GM23338 (cell line): ENCODE measurements around the gene SIMC1. TPM values are rescaled to one million over a fixed set of nuclear protein-coding genes. Genes with fewer than 3 reads are reported as not detected.
"Not testable (repeated sequence)": the region's sequence is repeated elsewhere in the genome, so short reads cannot be mapped to it uniquely, and the experiment has no call there.

Source experiments
- ATAC-seq: fragments of 200-7000 bp; cut with Tn5 transposase; 3 replicates; pipeline ENCODE4 v1.9.1; 2020
- DNase-seq: peaks from one replicate; pipeline ENCODE4 v3.0.0-alpha.2; 2015; ENCODE audit warnings: low spot score
- H2AFZ ChIP-seq: fragments of 200-600 bp; sonication (generic); 2 replicates; pipeline ENCODE4 v1.8.0; 2016; ENCODE audit warnings: antibody characterized with exemption, mild to moderate bottlenecking, moderate library complexity
- H3F3A ChIP-seq: fragments of 200-600 bp; sonication (generic); replicated peaks from 2 replicates; pipeline ENCODE4 v1.8.0; 2017; ENCODE audit warnings: antibody characterized with exemption, mixed run types, low read depth
- H3K27ac ChIP-seq: fragments of 200-600 bp; sonication (generic); 2 replicates; pipeline ENCODE4 v1.6.1; 2016; ENCODE audit warnings: low read depth
- H3K27me3 ChIP-seq: fragments of 200-600 bp; sonication (generic); 2 replicates; pipeline ENCODE4 v1.8.0; 2016; ENCODE audit warnings: mild to moderate bottlenecking, mixed run types, moderate library complexity; ENCODE audit not compliant: insufficient read depth
- H3K36me3 ChIP-seq: fragments of 200-600 bp; sonication (generic); 2 replicates; pipeline ENCODE4 v1.8.0; 2016; ENCODE audit warnings: mild to moderate bottlenecking; ENCODE audit not compliant: insufficient read depth
- H3K4me1 ChIP-seq: fragments of 200-600 bp; sonication (generic); 2 replicates; pipeline ENCODE4 v1.8.0; 2016; ENCODE audit warnings: mild to moderate bottlenecking, moderate library complexity; ENCODE audit not compliant: insufficient read depth
- H3K4me2 ChIP-seq: fragments of 200-600 bp; sonication (generic); 2 replicates; pipeline ENCODE4 v1.7.1; 2017; ENCODE audit warnings: mixed run types
- H3K4me3 ChIP-seq: fragments of 200-600 bp; sonication (generic); 2 replicates; pipeline ENCODE4 v1.6.1; 2016; ENCODE audit warnings: mixed run types
- H3K79me2 ChIP-seq: fragments of 200-600 bp; sonication (generic); replicated peaks from 2 replicates; pipeline ENCODE4 v1.8.0; 2017; ENCODE audit warnings: mild to moderate bottlenecking; ENCODE audit not compliant: insufficient read depth
- H3K9me2 ChIP-seq: fragments of 200-600 bp; sonication (generic); 2 replicates; pipeline ENCODE4 v1.8.0; 2017; ENCODE audit not compliant: insufficient read depth
- H4K20me1 ChIP-seq: fragments of 200-600 bp; sonication (generic); replicated peaks from 2 replicates; pipeline ENCODE4 v1.8.0; 2017; ENCODE audit warnings: mild to moderate bottlenecking; ENCODE audit not compliant: insufficient read depth
- H3K27ac Mint-ChIP-seq: 2 replicates; pipeline ENCODE4 v1.8.0; 2020; ENCODE audit warnings: inconsistent platforms, mild to moderate bottlenecking, moderate library complexity, mixed read lengths
- H3K27me3 Mint-ChIP-seq: 3 replicates; pipeline ENCODE4 v1.8.0; 2022; ENCODE audit warnings: low read depth, mild to moderate bottlenecking, moderate library complexity, mixed read lengths, inconsistent platforms; ENCODE audit not compliant: insufficient read depth, poor library complexity
- H3K36me3 Mint-ChIP-seq: 3 replicates; pipeline ENCODE4 v1.8.0; 2021; ENCODE audit warnings: low read depth, mild to moderate bottlenecking, inconsistent platforms, moderate library complexity, mixed read lengths
- H3K4me1 Mint-ChIP-seq: 3 replicates; pipeline ENCODE4 v1.8.0; 2020; ENCODE audit warnings: mild to moderate bottlenecking, inconsistent platforms, mixed read lengths
- H3K4me3 Mint-ChIP-seq: 3 replicates; pipeline ENCODE4 v1.8.0; 2021; ENCODE audit warnings: moderate library complexity, mild to moderate bottlenecking, inconsistent platforms, mixed read lengths
- H3K9me3 Mint-ChIP-seq: 3 replicates; pipeline ENCODE4 v1.8.0; 2020; ENCODE audit warnings: moderate library complexity, mild to moderate bottlenecking, inconsistent platforms, mixed read lengths
- polyA plus RNA-seq: library from polyadenylated mRNA; unstranded; fragments of >200 nt; fragmentation: Nextera tagmentation; extraction: Ambion mirVana; gene quantifications from 2 replicates; pipeline ENCODE4 v1.2.1, GENCODE V29; 2016
- total RNA-seq: library from RNA; depleted of rRNA; stranded (reverse); fragments of >200 nt; shearing (Covaris generic); gene quantifications from 2 replicates; pipeline ENCODE4 v1.2.3, GENCODE V29; 2014

SIMC1 gene
- total and polyA plus RNA-seq, 2 experiments from 2014 or later, result 9.4 to 14.6 TPM

GRCh38 chr5:176214466-176215021 lies 23.7 kb upstream of the SIMC1 start:
- H3K4me3 ChIP-seq, H3K27me3 ChIP-seq, H3K4me1 ChIP-seq, H3K4me2 ChIP-seq, H3K4me1 Mint-ChIP-seq, H3K36me3 ChIP-seq, DNase-seq, H2AFZ ChIP-seq, H4K20me1 ChIP-seq, H3K9me2 ChIP-seq, H3F3A ChIP-seq, H3K79me2 ChIP-seq, H3K27ac ChIP-seq, H3K27ac Mint-ChIP-seq, H3K27me3 Mint-ChIP-seq, H3K36me3 Mint-ChIP-seq, ATAC-seq, H3K4me3 Mint-ChIP-seq: not testable (repeated sequence)
- peaks cover 21% of the 10 kb centered on the region; the same call in 2 of the 3 replicates for H3K9me3 Mint-ChIP-seq

- not testable (repeated sequence) for H3F3A ChIP-seq, H3K36me3 ChIP-seq, H3K4me1 Mint-ChIP-seq, H3K4me3 ChIP-seq, H3K79me2 ChIP-seq, H4K20me1 ChIP-seq, H3K27ac Mint-ChIP-seq, H3K4me1 ChIP-seq, H3K36me3 Mint-ChIP-seq, H3K9me2 ChIP-seq, H3K4me3 Mint-ChIP-seq, H2AFZ ChIP-seq, H3K27me3 ChIP-seq, H3K27ac ChIP-seq, DNase-seq, H3K4me2 ChIP-seq, H3K27me3 Mint-ChIP-seq
- peaks cover 20% of the 10 kb centered on the region; the same call in 2 of the 3 replicates for H3K9me3 Mint-ChIP-seq
- peak; percentile 53 for ATAC-seq
These were observed 21.8 kb upstream of the SIMC1 start for GRCh38 chr5:176216393-176216916.

- not testable (repeated sequence) for H3K27me3 Mint-ChIP-seq, H3K4me1 ChIP-seq, H3K27me3 ChIP-seq, H3K4me3 ChIP-seq, H3K36me3 Mint-ChIP-seq, H3K9me2 ChIP-seq, H2AFZ ChIP-seq, H3K4me1 Mint-ChIP-seq, H3K4me2 ChIP-seq, H3K27ac Mint-ChIP-seq, H3K79me2 ChIP-seq, H4K20me1 ChIP-seq, H3F3A ChIP-seq, H3K4me3 Mint-ChIP-seq, H3K27ac ChIP-seq, H3K36me3 ChIP-seq
- ATAC-seq, result peak; percentile 100
- peak; percentile 12 for DNase-seq
- peaks cover 18% of the 10 kb centered on the region; the same call in 2 of the 3 replicates for H3K9me3 Mint-ChIP-seq
These were observed 21.0 kb upstream of the SIMC1 start for GRCh38 chr5:176217188-176217729.

- H3K4me1 ChIP-seq, H3K36me3 ChIP-seq, ATAC-seq, H3K4me3 ChIP-seq, H4K20me1 ChIP-seq, H3K27ac Mint-ChIP-seq, H3K36me3 Mint-ChIP-seq, H3K4me2 ChIP-seq, H3F3A ChIP-seq, DNase-seq, H3K27me3 Mint-ChIP-seq, H3K4me1 Mint-ChIP-seq, H3K9me2 ChIP-seq, H3K79me2 ChIP-seq, H2AFZ ChIP-seq, H3K4me3 Mint-ChIP-seq, H3K27ac ChIP-seq, H3K27me3 ChIP-seq: not testable (repeated sequence)
- H3K9me3 Mint-ChIP-seq, result peaks cover 16% of the 10 kb centered on the region; the same call in 2 of the 3 replicates
These were observed 20.5 kb upstream of the SIMC1 start for GRCh38 chr5:176217764-176218163.

- H3K27ac Mint-ChIP-seq, H3K4me3 Mint-ChIP-seq: not testable (repeated sequence)
These were observed 16.2 kb upstream of the SIMC1 start for GRCh38 chr5:176222006-176222405.

GRCh38 chr5:176228358-176228757 lies 9.9 kb upstream of the SIMC1 start:
- H3K4me3 Mint-ChIP-seq, H3K27ac Mint-ChIP-seq, H3K36me3 ChIP-seq, H3K4me1 Mint-ChIP-seq, H3K4me1 ChIP-seq, H3K36me3 Mint-ChIP-seq, H2AFZ ChIP-seq, ATAC-seq, H3K4me3 ChIP-seq, H3K9me3 Mint-ChIP-seq, H3K27ac ChIP-seq, H3K9me2 ChIP-seq, H3F3A ChIP-seq, H3K27me3 ChIP-seq, H3K27me3 Mint-ChIP-seq, H4K20me1 ChIP-seq, H3K4me2 ChIP-seq, H3K79me2 ChIP-seq, DNase-seq: not testable (repeated sequence)

More at GRCh38 chr5:176222006-176222405, 16.2 kb upstream of the SIMC1 start:
- H3K4me2 ChIP-seq, H3K9me3 Mint-ChIP-seq, H3K4me1 ChIP-seq, H3K27ac ChIP-seq, H3K4me1 Mint-ChIP-seq, H3K27me3 Mint-ChIP-seq, H2AFZ ChIP-seq, H3K4me3 ChIP-seq, DNase-seq, H3F3A ChIP-seq, ATAC-seq, H3K27me3 ChIP-seq, H3K36me3 ChIP-seq, H3K79me2 ChIP-seq, H3K9me2 ChIP-seq, H4K20me1 ChIP-seq, H3K36me3 Mint-ChIP-seq: not testable (repeated sequence)
